ENCODE results near the gene DET1.
"Not testable (repeated sequence)": the region's sequence is repeated elsewhere in the genome, so short reads cannot be mapped to it uniquely, and the experiment has no call there.

Gene DET1

GRCh38 chr15:88539441-88539840, 7.0 kb downstream of the DET1 start:
- no peak for DNase-seq

- no peak for DNase-seq
Measured at GRCh38 chr15:88538972-88539371, 7.5 kb downstream of the DET1 start.

- no peak for DNase-seq
Measured at GRCh38 chr15:88537591-88538317, 8.7 kb downstream of the DET1 start.

- DNase-seq, result no peak
Measured at GRCh38 chr15:88535607-88536313, 10.7 kb downstream of the DET1 start.

- no peak for DNase-seq
Measured at GRCh38 chr15:88535100-88535499, 11.4 kb downstream of the DET1 start.

- no peak for DNase-seq
Measured at GRCh38 chr15:88533376-88533775, 13.1 kb downstream of the DET1 start.

- no peak for DNase-seq
Measured at GRCh38 chr15:88529021-88529630, 17.4 kb downstream of the DET1 start.

GRCh38 chr15:88526247-88526879, 20.1 kb downstream of the DET1 start:
- DNase-seq, result no peak

GRCh38 chr15:88525418-88525817, 21.1 kb downstream of the DET1 start:
- no peak for DNase-seq

- DNase-seq, result not testable (repeated sequence)
Measured at GRCh38 chr15:88524094-88524493, 22.4 kb downstream of the DET1 start.

GRCh38 chr15:88518903-88519302, 27.6 kb downstream of the DET1 start:
- no peak for DNase-seq

- DNase-seq, result no peak
Measured at GRCh38 chr15:88513195-88513594, 33.3 kb downstream of the DET1 start.

- no peak for DNase-seq
Measured at GRCh38 chr15:88512601-88513000, 33.9 kb downstream of the DET1 start.

GRCh38 chr15:88512078-88512477, 34.4 kb downstream of the DET1 start:
- no peak for DNase-seq

- no peak for DNase-seq
Measured at GRCh38 chr15:88511161-88511560, 35.3 kb downstream of the DET1 start.

- no peak for DNase-seq
Measured at GRCh38 chr15:88509964-88510363, 36.5 kb downstream of the DET1 start.

- DNase-seq, result no peak
Measured at GRCh38 chr15:88509321-88509720, 37.2 kb downstream of the DET1 start.

- no peak for DNase-seq
Measured at GRCh38 chr15:88506628-88507027, 39.9 kb downstream of the DET1 start.

GRCh38 chr15:88505721-88506120, 40.8 kb downstream of the DET1 start:
- DNase-seq, result no peak

- no peak for DNase-seq
Measured at GRCh38 chr15:88504445-88504844, 42.0 kb downstream of the DET1 start.

- no peak for DNase-seq
Measured at GRCh38 chr15:88498996-88499395, 47.5 kb downstream of the DET1 start.

- DNase-seq, result no peak
Measured at GRCh38 chr15:88497109-88497765, 49.2 kb downstream of the DET1 start.

GRCh38 chr15:88493844-88494243, 52.6 kb downstream of the DET1 start:
- no peak for DNase-seq
